Measurements from ENCODE around the gene SKAP2. TPM values are rescaled to one million over a fixed set of nuclear protein-coding genes. Genes with fewer than 3 reads are reported as not detected.

SKAP2 gene
- total RNA-seq, 6 donors from 2014 or later: 21.7 to 57.2 (median 32.6) TPM

- no peaks in the 10 kb centered on the region for H3K9me3 ChIP-seq
- H3K27me3 ChIP-seq: no peaks in the 10 kb centered on the region
- WGBS, 2 donors: 83 to 93% methylated on average over 6 of the region's 6 CpGs
- no peaks in the 10 kb centered on the region for H3K36me3 ChIP-seq
- ATAC-seq (ENCODE audit: low FRiP score in 2 of 2): no peak
- DNase-seq: no peak
- H3K4me1 ChIP-seq: no peaks in the 10 kb centered on the region
- no peak overlapping the region for H3K27ac ChIP-seq
- TF ChIP-seq POLR2A (IDR thresholded peaks at IDR 0.05): no peak
- TF ChIP-seq CTCF (IDR thresholded peaks at IDR 0.05): no peak
- TF ChIP-seq EP300 (IDR thresholded peaks at IDR 0.05): no peak
- TF ChIP-seq POLR2AphosphoS5 (IDR thresholded peaks at IDR 0.05): no peak
- no peak overlapping the region for H3K4me3 ChIP-seq
Observed at GRCh38 chr7:26787701-26788100, 76.7 kb downstream of the SKAP2 start.

- DNase-seq (no peak), ATAC-seq (ENCODE audit: low FRiP score in 2 of 2) (no peak)
- H3K9me3 ChIP-seq: no peaks in the 10 kb centered on the region
- no peaks in the 10 kb centered on the region for H3K4me1 ChIP-seq
- H3K27ac ChIP-seq: no peak overlapping the region
- WGBS, 2 donors: 73 to 74% methylated on average over 3 of the region's 3 CpGs
- no peaks in the 10 kb centered on the region for H3K27me3 ChIP-seq
- no peaks in the 10 kb centered on the region for H3K36me3 ChIP-seq
- no peak for TF ChIP-seq EP300 (IDR thresholded peaks at IDR 0.05)
- no peak for TF ChIP-seq POLR2AphosphoS5 (IDR thresholded peaks at IDR 0.05)
- no peak for TF ChIP-seq POLR2A (IDR thresholded peaks at IDR 0.05)
- TF ChIP-seq CTCF (IDR thresholded peaks at IDR 0.05): no peak
- H3K4me3 ChIP-seq: no peak overlapping the region
Observed at GRCh38 chr7:26784118-26784517, 80.3 kb downstream of the SKAP2 start.

- ATAC-seq (ENCODE audit: low FRiP score in 2 of 2) (no peak), DNase-seq (no peak)
- 88 to 92% methylated on average over 2 of the region's 2 CpGs for WGBS, 2 donors
- no peak overlapping the region for H3K27ac ChIP-seq
- H3K4me3 ChIP-seq: no peak overlapping the region
- H3K4me1 ChIP-seq: no peaks in the 10 kb centered on the region
- no peak for TF ChIP-seq POLR2AphosphoS5 (IDR thresholded peaks at IDR 0.05)
- TF ChIP-seq EP300 (IDR thresholded peaks at IDR 0.05): no peak
- no peak for TF ChIP-seq CTCF (IDR thresholded peaks at IDR 0.05)
- TF ChIP-seq POLR2A (IDR thresholded peaks at IDR 0.05): no peak
- no peaks in the 10 kb centered on the region for H3K27me3 ChIP-seq
- H3K36me3 ChIP-seq: no peaks in the 10 kb centered on the region
- H3K9me3 ChIP-seq: no peaks in the 10 kb centered on the region
Observed at GRCh38 chr7:26782501-26782900, 81.9 kb downstream of the SKAP2 start.

- no peaks in the 10 kb centered on the region for H3K4me1 ChIP-seq
- no peaks in the 10 kb centered on the region for H3K9me3 ChIP-seq
- TF ChIP-seq EP300 (IDR thresholded peaks at IDR 0.05) (no peak), CTCF (IDR thresholded peaks at IDR 0.05) (no peak), POLR2A (IDR thresholded peaks at IDR 0.05) (no peak), POLR2AphosphoS5 (IDR thresholded peaks at IDR 0.05) (no peak)
- H3K27ac ChIP-seq: no peak overlapping the region
- DNase-seq: no peak
- H3K27me3 ChIP-seq: no peaks in the 10 kb centered on the region
- no peaks in the 10 kb centered on the region for H3K36me3 ChIP-seq
- no peak overlapping the region for H3K4me3 ChIP-seq
- ATAC-seq (ENCODE audit: low FRiP score in 2 of 2): no peak
- WGBS, 2 donors: 97 to 100% methylated on average over 1 of the region's 1 CpG
Observed at GRCh38 chr7:26779978-26780595, 84.3 kb downstream of the SKAP2 start.

GRCh38 chr7:26777385-26777784 is 87.0 kb downstream of the SKAP2 start:
- ATAC-seq (ENCODE audit: low FRiP score in 2 of 2): no peak
- no peak for TF ChIP-seq EP300 (IDR thresholded peaks at IDR 0.05)
- TF ChIP-seq POLR2AphosphoS5 (IDR thresholded peaks at IDR 0.05): no peak
- TF ChIP-seq CTCF (IDR thresholded peaks at IDR 0.05): no peak

More at GRCh38 chr7:26777385-26777784, 87.0 kb downstream of the SKAP2 start:
- H3K4me3 ChIP-seq: no peak overlapping the region
- DNase-seq: no peak
- H3K27ac ChIP-seq: no peak overlapping the region
- H3K27me3 ChIP-seq: no peaks in the 10 kb centered on the region
- no peaks in the 10 kb centered on the region for H3K36me3 ChIP-seq
- H3K9me3 ChIP-seq: no peaks in the 10 kb centered on the region
- H3K4me1 ChIP-seq: no peaks in the 10 kb centered on the region
